Limb (tissue), 2 donors: ENCODE measurements around the gene PDGFD.

Experiments used
- DNase-seq, 2 donors: peaks; one replicate each; pipeline ENCODE4 v3.0.0-alpha.2; 2016; ENCODE audit errors: extremely low spot score in 2 of 2

PDGFD gene

GRCh38 chr11:103890654-103891053 lies 273.3 kb downstream of the PDGFD start:
- DNase-seq = no peak

GRCh38 chr11:103889679-103890078 lies 274.3 kb downstream of the PDGFD start:
- no peak for DNase-seq

GRCh38 chr11:103888541-103888951 lies 275.4 kb downstream of the PDGFD start:
- DNase-seq = no peak

GRCh38 chr11:103887001-103887658 lies 276.8 kb downstream of the PDGFD start:
- DNase-seq = peak in 1 of 2 donors; percentile 15

GRCh38 chr11:103883856-103884255 lies 280.1 kb downstream of the PDGFD start:
- DNase-seq = no peak

- DNase-seq = no peak
These were observed 280.7 kb downstream of the PDGFD start for GRCh38 chr11:103883291-103883690.

- DNase-seq = peak in 1 of 2 donors; percentile 49
These were observed 282.4 kb downstream of the PDGFD start for GRCh38 chr11:103881584-103881983.

GRCh38 chr11:103880968-103881367 lies 283.0 kb downstream of the PDGFD start:
- no peak for DNase-seq

GRCh38 chr11:103878646-103879045 lies 285.3 kb downstream of the PDGFD start:
- DNase-seq = no peak

- no peak for DNase-seq
These were observed 286.7 kb downstream of the PDGFD start for GRCh38 chr11:103877221-103877620.

GRCh38 chr11:103875855-103876510 lies 288.0 kb downstream of the PDGFD start:
- DNase-seq = no peak

GRCh38 chr11:103872748-103873147 lies 291.2 kb downstream of the PDGFD start:
- no peak for DNase-seq

- no peak for DNase-seq
These were observed 291.9 kb downstream of the PDGFD start for GRCh38 chr11:103871923-103872551.

GRCh38 chr11:103870821-103871309 lies 293.1 kb downstream of the PDGFD start:
- no peak for DNase-seq

GRCh38 chr11:103867481-103867880 lies 296.5 kb downstream of the PDGFD start:
- no peak for DNase-seq

GRCh38 chr11:103863497-103863896 lies 300.4 kb downstream of the PDGFD start:
- no peak for DNase-seq

GRCh38 chr11:103862802-103863174 lies 301.2 kb downstream of the PDGFD start:
- no peak for DNase-seq

GRCh38 chr11:103862094-103862801 lies 301.7 kb downstream of the PDGFD start:
- DNase-seq = no peak
